ENCODE measurements around the gene TMEM258. TPM values are rescaled to one million over a fixed set of nuclear protein-coding genes. Genes with fewer than 3 reads are reported as not detected.
A peak's percentile ranks its signal among the peaks of the same experiment; 100 is the strongest.

Gene TMEM258
- total RNA-seq, 1 experiment from 2014 or later: 184 TPM

DNA sequence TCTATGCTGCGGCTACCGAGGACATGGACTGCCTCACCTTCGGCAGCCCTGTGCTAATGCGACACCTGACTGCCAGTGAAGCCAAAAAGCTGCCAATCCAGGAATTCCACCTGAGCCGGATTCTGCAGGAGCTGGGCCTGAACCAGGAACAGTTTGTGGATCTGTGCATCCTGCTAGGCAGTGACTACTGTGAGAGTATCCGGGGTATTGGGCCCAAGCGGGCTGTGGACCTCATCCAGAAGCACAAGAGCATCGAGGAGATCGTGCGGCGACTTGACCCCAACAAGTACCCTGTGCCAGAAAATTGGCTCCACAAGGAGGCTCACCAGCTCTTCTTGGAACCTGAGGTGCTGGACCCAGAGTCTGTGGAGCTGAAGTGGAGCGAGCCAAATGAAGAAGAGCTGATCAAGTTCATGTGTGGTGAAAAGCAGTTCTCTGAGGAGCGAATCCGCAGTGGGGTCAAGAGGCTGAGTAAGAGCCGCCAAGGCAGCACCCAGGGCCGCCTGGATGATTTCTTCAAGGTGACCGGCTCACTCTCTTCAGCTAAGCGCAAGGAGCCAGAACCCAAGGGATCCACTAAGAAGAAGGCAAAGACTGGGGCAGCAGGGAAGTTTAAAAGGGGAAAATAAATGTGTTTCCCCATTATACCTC, 3.6 kb upstream of the TMEM258 start:
- intact Hi-C loops (cut with micrococcal nuclease): no loop called here
- ChIA-PET POLR2A (interaction anchor here (1.8 to 3.0 kb wide), 5 partner anchors 19 to 286 kb away, joined by 6 to 23 read pairs (median 12); no protein-coding TSS in a partner anchor), CTCF (interaction anchor here (0.6 to 12.8 kb wide), 25 partner anchors 9 to 312 kb away, joined by 3 to 148 read pairs (median 10); partner anchors contain the start of genes BEST1 and FADS2)
- TF ChIP-seq, protein P1, sequence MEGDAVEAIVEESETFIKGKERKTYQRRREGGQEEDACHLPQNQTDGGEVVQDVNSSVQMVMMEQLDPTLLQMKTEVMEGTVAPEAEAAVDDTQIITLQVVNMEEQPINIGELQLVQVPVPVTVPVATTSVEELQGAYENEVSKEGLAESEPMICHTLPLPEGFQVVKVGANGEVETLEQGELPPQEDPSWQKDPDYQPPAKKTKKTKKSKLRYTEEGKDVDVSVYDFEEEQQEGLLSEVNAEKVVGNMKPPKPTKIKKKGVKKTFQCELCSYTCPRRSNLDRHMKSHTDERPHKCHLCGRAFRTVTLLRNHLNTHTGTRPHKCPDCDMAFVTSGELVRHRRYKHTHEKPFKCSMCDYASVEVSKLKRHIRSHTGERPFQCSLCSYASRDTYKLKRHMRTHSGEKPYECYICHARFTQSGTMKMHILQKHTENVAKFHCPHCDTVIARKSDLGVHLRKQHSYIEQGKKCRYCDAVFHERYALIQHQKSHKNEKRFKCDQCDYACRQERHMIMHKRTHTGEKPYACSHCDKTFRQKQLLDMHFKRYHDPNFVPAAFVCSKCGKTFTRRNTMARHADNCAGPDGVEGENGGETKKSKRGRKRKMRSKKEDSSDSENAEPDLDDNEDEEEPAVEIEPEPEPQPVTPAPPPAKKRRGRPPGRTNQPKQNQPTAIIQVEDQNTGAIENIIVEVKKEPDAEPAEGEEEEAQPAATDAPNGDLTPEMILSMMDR (IDR thresholded peaks at IDR 0.05; ENCODE audit: unreplicated experiment): no peak
- no peak for DNase-seq (ENCODE audit: unreplicated experiment)
- peaks cover 6% of the 10 kb centered on the region for H3K4me1 Mint-ChIP-seq (ENCODE audit: insufficient read depth, unreplicated experiment)
- no peak overlapping the region for H3K4me3 Mint-ChIP-seq (ENCODE audit: unreplicated experiment)
- peaks cover 21% of the 10 kb centered on the region for H3K36me3 Mint-ChIP-seq (ENCODE audit: insufficient read depth, unreplicated experiment)
- H3K27me3 Mint-ChIP-seq (ENCODE audit: insufficient read depth, unreplicated experiment): no peaks in the 10 kb centered on the region
- no peaks in the 10 kb centered on the region for H3K9me3 Mint-ChIP-seq (ENCODE audit: unreplicated experiment)
- H3K27ac Mint-ChIP-seq (ENCODE audit: low read depth, unreplicated experiment): peak overlapping the region; percentile 2
- BruUV-seq (replicated peaks): no TSS peak

DNA sequence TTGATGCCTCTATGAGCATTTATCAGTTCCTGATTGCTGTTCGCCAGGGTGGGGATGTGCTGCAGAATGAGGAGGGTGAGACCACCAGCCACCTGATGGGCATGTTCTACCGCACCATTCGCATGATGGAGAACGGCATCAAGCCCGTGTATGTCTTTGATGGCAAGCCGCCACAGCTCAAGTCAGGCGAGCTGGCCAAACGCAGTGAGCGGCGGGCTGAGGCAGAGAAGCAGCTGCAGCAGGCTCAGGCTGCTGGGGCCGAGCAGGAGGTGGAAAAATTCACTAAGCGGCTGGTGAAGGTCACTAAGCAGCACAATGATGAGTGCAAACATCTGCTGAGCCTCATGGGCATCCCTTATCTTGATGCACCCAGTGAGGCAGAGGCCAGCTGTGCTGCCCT, 3.1 kb upstream of the TMEM258 start:
- Mint-ChIP-seq H3K4me1 (ENCODE audit: insufficient read depth, unreplicated experiment) (peaks cover 6% of the 10 kb centered on the region), H3K27ac (ENCODE audit: low read depth, unreplicated experiment) (no peak overlapping the region), H3K36me3 (ENCODE audit: insufficient read depth, unreplicated experiment) (peaks cover 17% of the 10 kb centered on the region), H3K9me3 (ENCODE audit: unreplicated experiment) (no peaks in the 10 kb centered on the region), H3K27me3 (ENCODE audit: insufficient read depth, unreplicated experiment) (no peaks in the 10 kb centered on the region), H3K4me3 (ENCODE audit: unreplicated experiment) (no peak overlapping the region)
- TF ChIP-seq, protein P1 (IDR thresholded peaks at IDR 0.05; ENCODE audit: unreplicated experiment): no peak
- intact Hi-C loops (cut with micrococcal nuclease): no loop called here
- BruUV-seq (replicated peaks): no TSS peak
- ChIA-PET CTCF (interaction anchor here (0.6 to 12.8 kb wide), 16 partner anchors 9 to 312 kb away, joined by 3 to 148 read pairs (median 20); partner anchors contain the start of gene BEST1), POLR2A (interaction anchor here (2.5 kb wide), 1 partner anchor 152 kb away, joined by 12 read pairs; no protein-coding TSS in a partner anchor)
- no peak for DNase-seq (ENCODE audit: unreplicated experiment)

DNA sequence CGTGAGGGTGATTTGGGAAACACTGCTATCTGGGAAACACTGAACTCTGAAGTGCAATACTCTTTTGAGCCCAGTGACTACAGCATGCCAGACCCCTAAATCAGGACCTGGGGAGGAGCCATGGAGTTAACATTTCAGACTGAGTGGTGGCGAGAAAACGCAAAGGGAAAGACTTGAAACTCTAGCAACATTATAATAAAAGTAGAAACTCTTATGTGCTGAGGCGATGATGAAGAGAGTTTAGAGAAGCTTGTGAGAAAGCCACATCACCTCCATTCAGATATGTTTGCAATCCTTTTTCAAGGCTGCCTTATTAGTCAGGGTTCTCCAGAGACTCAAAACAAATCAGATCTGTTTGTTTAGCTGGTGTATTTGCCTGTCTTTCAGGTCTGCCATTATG, 2.2 kb upstream of the TMEM258 start:
- no TSS peak for BruUV-seq (replicated peaks)
- H3K27me3 Mint-ChIP-seq (ENCODE audit: insufficient read depth, unreplicated experiment): no peaks in the 10 kb centered on the region

DNA sequence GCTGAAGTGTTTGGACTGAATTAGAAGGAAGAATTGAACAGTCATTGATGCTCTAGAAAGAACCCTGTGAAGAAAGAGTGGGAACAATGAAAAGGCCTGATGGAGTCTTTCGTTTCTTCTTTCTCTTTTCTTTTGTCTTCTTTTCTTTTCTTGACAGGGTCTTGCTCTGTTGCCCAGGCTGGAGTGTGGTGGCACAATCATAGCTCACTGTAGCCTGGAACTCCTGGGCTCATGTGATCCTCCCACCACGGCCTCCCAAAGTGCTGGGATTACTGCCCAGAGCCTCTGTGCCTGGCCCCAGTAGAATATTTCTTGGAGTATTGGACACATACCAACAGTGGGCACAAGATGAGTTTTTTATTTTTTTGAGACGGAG, 1.4 kb upstream of the TMEM258 start:
- POLR2A ChIA-PET: interaction anchor here (0.7 to 4.0 kb wide), 8 partner anchors 9 to 267 kb away, joined by 3 to 26 read pairs (median 7); partner anchors contain the start of genes FADS1 and FTH1
- Mint-ChIP-seq H3K36me3 (ENCODE audit: insufficient read depth, unreplicated experiment) (peaks cover 30% of the 10 kb centered on the region), H3K27me3 (ENCODE audit: insufficient read depth, unreplicated experiment) (no peaks in the 10 kb centered on the region), H3K4me1 (ENCODE audit: insufficient read depth, unreplicated experiment) (peaks cover 11% of the 10 kb centered on the region), H3K27ac (ENCODE audit: low read depth, unreplicated experiment) (peak overlapping the region; percentile 98), H3K4me3 (ENCODE audit: unreplicated experiment) (peak overlapping the region; percentile 81), H3K9me3 (ENCODE audit: unreplicated experiment) (no peaks in the 10 kb centered on the region)
- CTCF ChIA-PET: interaction anchor here (0.9 to 12.8 kb wide), 9 partner anchors 24 to 315 kb away, joined by 3 to 148 read pairs (median 5); no protein-coding TSS in a partner anchor
- intact Hi-C loops (cut with micrococcal nuclease): no loop called here
- BruUV-seq (replicated peaks): no TSS peak
- DNase-seq (ENCODE audit: unreplicated experiment): no peak
- TF ChIP-seq, protein P1 (IDR thresholded peaks at IDR 0.05; ENCODE audit: unreplicated experiment): no peak

More for the DNA sequence above, 2.2 kb upstream of the TMEM258 start:
- Mint-ChIP-seq H3K4me3 (ENCODE audit: unreplicated experiment) (no peak overlapping the region), H3K27ac (ENCODE audit: low read depth, unreplicated experiment) (no peak overlapping the region), H3K36me3 (ENCODE audit: insufficient read depth, unreplicated experiment) (peaks cover 22% of the 10 kb centered on the region), H3K9me3 (ENCODE audit: unreplicated experiment) (no peaks in the 10 kb centered on the region), H3K4me1 (ENCODE audit: insufficient read depth, unreplicated experiment) (peaks cover 8% of the 10 kb centered on the region)
- CTCF ChIA-PET: interaction anchor here (0.8 to 12.8 kb wide), 5 partner anchors 19 to 313 kb away, joined by 4 to 148 read pairs (median 18); no protein-coding TSS in a partner anchor
- POLR2A ChIA-PET: interaction anchor here (0.8 to 3.4 kb wide), 3 partner anchors 27 to 287 kb away, joined by 3 to 15 read pairs (median 11); partner anchors contain the start of gene FTH1
- intact Hi-C loops (cut with micrococcal nuclease): no loop called here
- DNase-seq (ENCODE audit: unreplicated experiment): no peak
- TF ChIP-seq, protein P1 (IDR thresholded peaks at IDR 0.05; ENCODE audit: unreplicated experiment): no peak

All from MCF 10A (cell line).